PC-3 (cell line): Measurements from ENCODE around the gene AP5Z1.

Source experiments
- EZH2 ChIP-seq: fragments of 300-600 bp; sonication (generic); IDR thresholded peaks from one replicate; pipeline ENCODE4 v1.6.1; 2017; ENCODE audit warnings: antibody characterized with exemption, mild to moderate bottlenecking, low read length; ENCODE audit not compliant: unreplicated experiment
- EZH2phosphoT487 ChIP-seq: fragments of 300-600 bp; sonication (generic); IDR thresholded peaks from 2 replicates; pipeline ENCODE4 v1.6.1; 2018; ENCODE audit warnings: mild to moderate bottlenecking, antibody characterized with exemption, low read length, borderline replicate concordance
- TF ChIP-seq, protein P1 (sequence below): fragments of 300-600 bp; sonication (generic); conservative IDR thresholded peaks from 2 replicates; pipeline ENCODE4 v1.5.1; 2017; ENCODE audit warnings: antibody characterized with exemption, low read depth, mild to moderate bottlenecking, low read length

DNA sequence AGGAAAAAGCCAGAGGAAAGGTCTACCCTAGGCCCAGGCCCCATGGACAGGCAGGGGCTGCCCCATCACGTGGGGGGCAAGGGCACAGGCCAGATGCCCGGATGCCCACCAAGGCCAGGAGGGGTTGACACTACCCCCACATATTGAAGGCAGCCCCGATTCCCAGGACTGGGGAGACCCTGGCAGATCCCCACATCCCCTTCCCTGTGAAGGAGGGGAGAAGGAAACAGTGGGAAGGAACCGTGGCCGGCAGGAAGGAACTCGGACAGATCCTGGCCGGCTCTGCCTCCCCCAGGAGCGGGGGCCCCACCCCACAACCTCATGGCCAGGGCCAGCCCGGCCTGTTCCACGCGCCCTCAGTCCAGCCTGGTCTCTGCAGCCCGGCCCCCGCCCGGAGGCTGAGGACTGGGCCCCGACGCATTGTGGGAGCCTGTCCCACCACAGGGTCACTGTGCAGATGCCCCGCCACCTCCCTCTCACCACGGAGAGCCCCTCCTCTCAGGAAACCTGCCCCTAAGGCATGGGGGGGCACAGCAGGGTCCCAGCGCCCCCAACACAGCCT is 45.1 kb downstream of the AP5Z1 start:
- TF ChIP-seq, protein P1, sequence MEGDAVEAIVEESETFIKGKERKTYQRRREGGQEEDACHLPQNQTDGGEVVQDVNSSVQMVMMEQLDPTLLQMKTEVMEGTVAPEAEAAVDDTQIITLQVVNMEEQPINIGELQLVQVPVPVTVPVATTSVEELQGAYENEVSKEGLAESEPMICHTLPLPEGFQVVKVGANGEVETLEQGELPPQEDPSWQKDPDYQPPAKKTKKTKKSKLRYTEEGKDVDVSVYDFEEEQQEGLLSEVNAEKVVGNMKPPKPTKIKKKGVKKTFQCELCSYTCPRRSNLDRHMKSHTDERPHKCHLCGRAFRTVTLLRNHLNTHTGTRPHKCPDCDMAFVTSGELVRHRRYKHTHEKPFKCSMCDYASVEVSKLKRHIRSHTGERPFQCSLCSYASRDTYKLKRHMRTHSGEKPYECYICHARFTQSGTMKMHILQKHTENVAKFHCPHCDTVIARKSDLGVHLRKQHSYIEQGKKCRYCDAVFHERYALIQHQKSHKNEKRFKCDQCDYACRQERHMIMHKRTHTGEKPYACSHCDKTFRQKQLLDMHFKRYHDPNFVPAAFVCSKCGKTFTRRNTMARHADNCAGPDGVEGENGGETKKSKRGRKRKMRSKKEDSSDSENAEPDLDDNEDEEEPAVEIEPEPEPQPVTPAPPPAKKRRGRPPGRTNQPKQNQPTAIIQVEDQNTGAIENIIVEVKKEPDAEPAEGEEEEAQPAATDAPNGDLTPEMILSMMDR: no peak
- TF ChIP-seq EZH2: no peak
- TF ChIP-seq EZH2phosphoT487: no peak
